ENCODE data around the gene MACROH2A1.

MACROH2A1 gene

DNA sequence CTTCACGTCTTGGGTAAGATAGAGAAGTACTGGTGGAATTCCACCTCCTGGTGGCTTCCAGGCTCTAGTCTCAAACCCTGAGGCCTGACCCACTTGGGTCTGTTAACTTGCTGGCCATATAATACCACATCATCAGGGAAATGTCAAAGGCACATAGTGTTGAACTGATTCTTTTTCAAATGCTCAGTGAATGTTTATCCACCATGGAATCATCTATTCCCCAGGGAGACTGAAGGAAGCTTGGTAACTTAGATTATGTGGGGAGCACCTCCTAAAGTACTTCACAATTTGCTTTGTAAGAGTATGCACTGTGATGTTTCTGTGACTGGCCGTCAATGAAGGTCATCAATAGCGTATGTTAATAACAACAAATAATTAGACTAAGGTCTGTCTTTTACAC, 16.1 kb downstream of the MACROH2A1 start:
- TF ChIP-seq, protein P1, sequence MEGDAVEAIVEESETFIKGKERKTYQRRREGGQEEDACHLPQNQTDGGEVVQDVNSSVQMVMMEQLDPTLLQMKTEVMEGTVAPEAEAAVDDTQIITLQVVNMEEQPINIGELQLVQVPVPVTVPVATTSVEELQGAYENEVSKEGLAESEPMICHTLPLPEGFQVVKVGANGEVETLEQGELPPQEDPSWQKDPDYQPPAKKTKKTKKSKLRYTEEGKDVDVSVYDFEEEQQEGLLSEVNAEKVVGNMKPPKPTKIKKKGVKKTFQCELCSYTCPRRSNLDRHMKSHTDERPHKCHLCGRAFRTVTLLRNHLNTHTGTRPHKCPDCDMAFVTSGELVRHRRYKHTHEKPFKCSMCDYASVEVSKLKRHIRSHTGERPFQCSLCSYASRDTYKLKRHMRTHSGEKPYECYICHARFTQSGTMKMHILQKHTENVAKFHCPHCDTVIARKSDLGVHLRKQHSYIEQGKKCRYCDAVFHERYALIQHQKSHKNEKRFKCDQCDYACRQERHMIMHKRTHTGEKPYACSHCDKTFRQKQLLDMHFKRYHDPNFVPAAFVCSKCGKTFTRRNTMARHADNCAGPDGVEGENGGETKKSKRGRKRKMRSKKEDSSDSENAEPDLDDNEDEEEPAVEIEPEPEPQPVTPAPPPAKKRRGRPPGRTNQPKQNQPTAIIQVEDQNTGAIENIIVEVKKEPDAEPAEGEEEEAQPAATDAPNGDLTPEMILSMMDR (IDR thresholded peaks at IDR 0.05; ENCODE audit: borderline replicate concordance, control extremely low read depth, extremely low read depth, insufficient read depth, missing control alignments) = no peak
- DNase-seq (ENCODE audit: low spot score) = no peak
- in situ Hi-C loops (cut with MboI; ENCODE audit: low sequenced_read_pairs, unreplicated experiment) = no loop called here

DNA sequence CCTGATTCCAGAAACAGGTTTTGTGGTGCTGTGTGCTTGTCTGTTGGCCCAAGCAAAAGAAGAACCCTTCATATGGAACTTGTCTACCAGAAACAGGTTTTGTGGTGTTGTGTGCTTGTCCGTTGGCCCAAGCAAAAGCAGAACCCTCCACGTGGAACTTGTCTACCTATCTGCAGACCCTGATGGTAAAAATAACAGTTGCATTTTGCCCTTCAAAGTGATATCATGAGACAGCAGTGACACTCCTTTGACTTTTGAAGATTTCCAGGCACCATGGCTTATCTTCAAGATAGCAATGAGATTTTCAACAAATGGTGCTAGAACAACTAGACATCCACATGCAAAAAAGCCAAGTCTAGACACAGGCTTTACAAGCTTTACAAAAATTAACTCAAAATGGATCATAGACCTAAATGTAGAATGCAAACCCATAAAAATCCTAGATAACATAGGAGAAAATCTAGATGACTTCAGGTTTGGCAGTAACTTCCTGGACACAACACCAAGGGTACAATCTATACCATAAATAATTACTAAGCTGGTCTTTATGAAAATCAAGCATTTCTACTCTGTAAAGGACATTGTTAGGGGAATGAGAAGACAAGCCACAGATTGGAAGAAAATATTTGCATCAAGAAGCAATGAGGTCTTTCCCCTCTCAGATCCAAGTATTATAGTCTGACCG, 16.8 kb downstream of the MACROH2A1 start:
- no peak for DNase-seq (ENCODE audit: low spot score)
- in situ Hi-C loops (cut with MboI; ENCODE audit: low sequenced_read_pairs, unreplicated experiment) = no loop called here
- TF ChIP-seq, protein P1 (IDR thresholded peaks at IDR 0.05; ENCODE audit: borderline replicate concordance, control extremely low read depth, extremely low read depth, insufficient read depth, missing control alignments) = no peak

DNA sequence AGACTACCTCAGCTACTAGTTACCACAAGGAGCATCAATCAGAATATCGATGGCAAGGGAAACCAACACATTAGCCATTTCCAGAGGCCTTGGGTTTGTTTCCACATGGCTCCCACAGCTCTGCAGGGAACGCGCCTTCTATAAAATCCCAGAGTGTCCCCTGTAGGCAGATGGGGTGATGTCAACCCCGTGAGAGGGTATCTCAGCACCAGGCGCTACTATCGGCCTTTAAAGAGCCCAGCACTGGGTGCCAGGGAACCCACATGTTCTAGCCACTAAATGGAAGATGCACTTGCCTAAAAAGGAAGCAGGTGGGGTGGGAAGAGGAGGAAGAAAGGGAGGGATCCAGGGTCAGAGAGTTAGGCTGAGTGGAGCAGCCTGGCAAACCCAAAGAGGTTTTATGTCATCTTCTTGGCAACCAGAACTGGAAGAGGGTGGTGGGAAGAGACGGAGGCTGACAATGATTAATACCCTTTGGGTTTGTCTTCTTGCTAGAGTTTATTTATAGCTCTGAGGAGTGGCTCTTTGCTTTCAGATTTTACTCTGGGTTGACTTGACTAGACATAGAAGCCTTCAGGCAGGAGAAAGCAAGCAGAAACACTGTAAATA, 19.9 kb downstream of the MACROH2A1 start:
- DNase-seq (ENCODE audit: low spot score) = no peak
- TF ChIP-seq, protein P1 (IDR thresholded peaks at IDR 0.05; ENCODE audit: borderline replicate concordance, control extremely low read depth, extremely low read depth, insufficient read depth, missing control alignments) = no peak
- in situ Hi-C loops (cut with MboI; ENCODE audit: low sequenced_read_pairs, unreplicated experiment) = no loop called here

DNA sequence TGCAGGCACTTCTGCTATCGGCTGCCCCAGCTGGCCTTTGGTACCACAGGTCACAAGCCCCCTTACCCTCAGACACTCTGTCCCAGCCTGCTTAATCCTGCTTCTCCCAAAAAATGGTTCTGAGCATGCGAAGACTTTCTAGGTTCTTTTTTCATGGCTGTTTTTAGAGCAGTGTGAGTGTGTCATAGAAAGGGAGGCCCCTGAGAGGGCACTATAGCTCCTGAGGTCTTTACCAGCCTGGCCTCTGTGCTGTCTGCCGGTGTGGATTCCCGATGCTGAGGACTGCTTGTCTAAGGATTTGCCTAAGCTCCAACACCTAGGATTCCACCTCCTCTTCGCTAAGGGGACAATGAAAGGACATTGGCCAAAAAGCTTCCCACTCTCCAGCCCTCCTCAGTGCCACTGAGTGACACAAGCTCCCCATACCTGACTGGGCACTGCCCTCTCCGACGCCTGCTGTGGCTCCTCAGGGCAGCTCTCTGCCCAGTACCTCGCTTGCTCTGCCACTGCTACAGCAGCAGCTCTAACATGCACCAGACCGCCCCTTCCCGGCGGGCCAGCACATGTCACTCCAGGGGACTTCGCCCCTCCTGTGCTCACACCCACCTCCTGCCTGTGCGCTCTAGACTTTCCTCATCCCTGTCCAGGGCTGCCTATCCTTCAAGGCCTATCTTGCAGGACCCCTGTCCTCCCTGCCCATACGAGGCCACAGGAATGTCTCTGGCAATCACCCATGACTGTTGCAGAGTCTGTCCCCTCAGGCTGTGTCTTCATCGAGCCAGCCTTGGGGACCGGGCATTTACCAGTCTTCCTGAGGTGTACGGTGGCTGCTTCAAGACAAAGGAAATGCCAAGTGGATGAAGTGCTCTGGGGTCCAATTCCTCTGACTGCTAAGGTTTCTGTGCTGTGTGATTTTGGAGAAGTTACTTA, 21.0 kb downstream of the MACROH2A1 start:
- no peak for DNase-seq (ENCODE audit: low spot score)
- TF ChIP-seq, protein P1 (IDR thresholded peaks at IDR 0.05; ENCODE audit: borderline replicate concordance, control extremely low read depth, extremely low read depth, insufficient read depth, missing control alignments) = no peak
- in situ Hi-C loops (cut with MboI; ENCODE audit: low sequenced_read_pairs, unreplicated experiment) = no loop called here

DNA sequence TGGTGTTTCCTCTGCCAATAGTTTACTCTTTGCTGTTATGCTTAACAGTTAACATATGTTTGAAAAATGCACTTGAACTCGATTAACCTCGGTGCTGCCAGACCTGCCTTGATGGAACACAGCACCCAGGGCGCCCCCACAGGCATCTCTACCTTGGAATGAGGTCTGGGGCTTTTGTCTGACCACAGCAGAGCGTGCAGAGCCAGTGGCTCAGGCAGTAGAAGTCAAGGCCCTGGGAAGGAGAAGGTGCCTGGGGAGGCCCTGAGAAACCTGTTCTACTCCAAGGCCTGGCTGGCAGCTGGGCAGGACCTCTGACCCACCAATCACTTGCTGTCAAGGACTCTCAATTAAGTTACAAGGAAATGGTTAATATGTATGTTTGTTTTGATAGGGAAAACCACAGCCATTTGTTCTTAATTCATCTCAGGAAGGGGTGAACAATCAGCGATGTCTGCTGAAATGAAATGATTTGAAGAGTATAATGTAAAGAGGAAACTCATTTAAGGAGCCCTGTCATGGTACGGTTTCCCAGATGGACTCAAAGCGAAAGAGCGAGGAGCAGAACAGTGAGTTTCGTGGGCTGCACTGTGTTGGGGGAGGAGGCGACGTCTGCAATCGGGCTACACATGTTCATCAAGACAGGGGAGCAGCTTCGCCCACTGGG, 21.9 kb downstream of the MACROH2A1 start:
- DNase-seq (ENCODE audit: low spot score) = peak; percentile 60
- in situ Hi-C loops (cut with MboI; ENCODE audit: low sequenced_read_pairs, unreplicated experiment) = no loop called here
- TF ChIP-seq, protein P1 (IDR thresholded peaks at IDR 0.05; ENCODE audit: borderline replicate concordance, control extremely low read depth, extremely low read depth, insufficient read depth, missing control alignments) = no peak

Data from GM13976 (cell line).